ENCODE results near the gene UNC79. TPM values are rescaled to one million over a fixed set of nuclear protein-coding genes. Genes with fewer than 3 reads are reported as not detected.

Gene UNC79
- total RNA-seq, 1 donor from 2014 or later: 2.6 TPM

DNA sequence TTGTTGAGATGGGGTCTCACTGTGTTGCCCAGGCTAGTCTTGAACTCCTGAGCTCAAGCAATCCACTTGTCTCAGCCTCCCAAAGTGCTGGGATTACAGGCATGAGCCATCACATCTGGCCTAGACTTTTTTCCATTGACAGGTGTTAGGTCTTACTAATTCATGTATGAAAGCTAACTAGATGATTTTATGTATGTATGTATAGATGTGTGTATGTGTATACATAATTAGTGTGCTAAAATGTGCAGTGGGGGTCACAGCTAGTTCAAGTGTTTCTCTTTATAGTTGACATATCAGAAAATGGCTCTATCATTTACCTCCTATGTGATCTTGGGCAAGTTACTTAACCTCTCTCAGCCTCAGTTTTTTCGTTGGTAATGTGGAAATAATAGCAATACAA is 23.5 kb downstream of the UNC79 start:
- Mint-ChIP-seq H3K9me3 (ENCODE audit: low read depth) (no peaks in the 10 kb centered on the region), H3K27me3 (no peaks in the 10 kb centered on the region), H3K36me3 (ENCODE audit: insufficient read depth) (no peaks in the 10 kb centered on the region), H3K27ac (no peak overlapping the region), H3K4me3 (ENCODE audit: low read depth) (no peak overlapping the region), H3K4me1 (ENCODE audit: low read depth) (no peaks in the 10 kb centered on the region)
- TF ChIP-seq CTCF (IDR thresholded peaks at IDR 0.05; ENCODE audit: unreplicated experiment): no peak
- DNase-seq (ENCODE audit: low spot score, unreplicated experiment): no peak

DNA sequence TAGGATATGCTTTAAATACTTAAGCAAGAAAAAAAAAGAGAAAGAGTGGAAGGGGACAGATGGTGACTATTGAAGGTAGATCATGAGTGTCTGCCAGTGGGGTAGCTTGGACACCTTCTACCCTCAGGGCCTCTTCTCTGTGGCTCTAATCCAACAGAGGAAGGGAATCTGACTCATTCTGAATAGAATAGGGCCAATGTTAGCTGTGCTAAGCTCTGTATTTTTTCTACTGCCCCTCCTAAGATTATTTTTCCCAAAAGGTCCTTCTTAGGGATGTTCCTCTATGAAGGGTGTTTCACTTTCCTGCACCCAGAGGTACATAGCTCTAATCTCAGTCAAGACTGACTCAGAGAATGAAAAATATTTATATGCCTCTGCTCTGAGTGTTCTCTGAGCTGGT is 25.6 kb downstream of the UNC79 start:
- Mint-ChIP-seq H3K36me3 (ENCODE audit: insufficient read depth) (no peaks in the 10 kb centered on the region), H3K27me3 (no peaks in the 10 kb centered on the region), H3K9me3 (ENCODE audit: low read depth) (no peaks in the 10 kb centered on the region), H3K4me1 (ENCODE audit: low read depth) (no peaks in the 10 kb centered on the region), H3K4me3 (ENCODE audit: low read depth) (no peak overlapping the region), H3K27ac (no peak overlapping the region)
- TF ChIP-seq CTCF (IDR thresholded peaks at IDR 0.05; ENCODE audit: unreplicated experiment): no peak
- no peak for DNase-seq (ENCODE audit: low spot score, unreplicated experiment)

GRCh38 chr14:93458234-93458633 is 27.5 kb downstream of the UNC79 start:
- Mint-ChIP-seq H3K4me1 (ENCODE audit: low read depth) (no peaks in the 10 kb centered on the region), H3K36me3 (ENCODE audit: insufficient read depth) (no peaks in the 10 kb centered on the region), H3K27me3 (peaks cover 6% of the 10 kb centered on the region), H3K9me3 (ENCODE audit: low read depth) (no peaks in the 10 kb centered on the region), H3K4me3 (ENCODE audit: low read depth) (no peak overlapping the region), H3K27ac (no peak overlapping the region)
- no peak for DNase-seq (ENCODE audit: low spot score, unreplicated experiment)
- no peak for TF ChIP-seq CTCF (IDR thresholded peaks at IDR 0.05; ENCODE audit: unreplicated experiment)

- Mint-ChIP-seq H3K36me3 (ENCODE audit: insufficient read depth) (no peaks in the 10 kb centered on the region), H3K4me1 (ENCODE audit: low read depth) (no peaks in the 10 kb centered on the region), H3K4me3 (ENCODE audit: low read depth) (no peak overlapping the region), H3K27ac (no peak overlapping the region), H3K27me3 (peaks cover 7% of the 10 kb centered on the region), H3K9me3 (ENCODE audit: low read depth) (no peaks in the 10 kb centered on the region)
- DNase-seq (ENCODE audit: low spot score, unreplicated experiment): no peak
- TF ChIP-seq CTCF (IDR thresholded peaks at IDR 0.05; ENCODE audit: unreplicated experiment): no peak
Observed at GRCh38 chr14:93462479-93462878, 31.7 kb downstream of the UNC79 start.

DNA sequence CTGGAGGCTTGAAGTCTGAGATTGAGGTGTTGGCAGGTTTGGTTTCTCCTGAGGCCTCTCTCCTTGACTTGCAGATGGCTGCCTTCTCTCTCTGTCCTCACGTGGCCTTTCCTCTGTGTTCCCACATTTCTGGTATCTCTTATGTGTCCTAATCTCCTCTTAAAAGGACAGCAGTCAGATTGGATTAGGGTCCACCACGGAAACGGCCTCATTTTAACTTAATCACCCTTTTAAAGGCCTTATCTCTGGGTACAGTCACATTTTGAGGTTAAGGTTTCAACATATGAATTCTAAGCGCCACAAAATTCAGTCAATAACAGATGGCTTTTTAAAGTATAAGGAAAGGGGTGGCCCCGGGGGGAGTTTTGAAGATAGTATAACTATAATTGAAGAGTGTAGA is 33.5 kb downstream of the UNC79 start:
- TF ChIP-seq CTCF (IDR thresholded peaks at IDR 0.05; ENCODE audit: unreplicated experiment): no peak
- DNase-seq (ENCODE audit: low spot score, unreplicated experiment): no peak
- Mint-ChIP-seq H3K4me1 (ENCODE audit: low read depth) (no peaks in the 10 kb centered on the region), H3K9me3 (ENCODE audit: low read depth) (no peaks in the 10 kb centered on the region), H3K4me3 (ENCODE audit: low read depth) (no peak overlapping the region), H3K27me3 (peaks cover 7% of the 10 kb centered on the region), H3K36me3 (ENCODE audit: insufficient read depth) (no peaks in the 10 kb centered on the region), H3K27ac (no peak overlapping the region)

Measured in progenitor cell of endocrine pancreas (in vitro differentiated cells).